ENCODE results near the gene TTC16.
A peak's percentile ranks its signal among the peaks of the same experiment; 100 is the strongest.

TTC16 gene, protein sequence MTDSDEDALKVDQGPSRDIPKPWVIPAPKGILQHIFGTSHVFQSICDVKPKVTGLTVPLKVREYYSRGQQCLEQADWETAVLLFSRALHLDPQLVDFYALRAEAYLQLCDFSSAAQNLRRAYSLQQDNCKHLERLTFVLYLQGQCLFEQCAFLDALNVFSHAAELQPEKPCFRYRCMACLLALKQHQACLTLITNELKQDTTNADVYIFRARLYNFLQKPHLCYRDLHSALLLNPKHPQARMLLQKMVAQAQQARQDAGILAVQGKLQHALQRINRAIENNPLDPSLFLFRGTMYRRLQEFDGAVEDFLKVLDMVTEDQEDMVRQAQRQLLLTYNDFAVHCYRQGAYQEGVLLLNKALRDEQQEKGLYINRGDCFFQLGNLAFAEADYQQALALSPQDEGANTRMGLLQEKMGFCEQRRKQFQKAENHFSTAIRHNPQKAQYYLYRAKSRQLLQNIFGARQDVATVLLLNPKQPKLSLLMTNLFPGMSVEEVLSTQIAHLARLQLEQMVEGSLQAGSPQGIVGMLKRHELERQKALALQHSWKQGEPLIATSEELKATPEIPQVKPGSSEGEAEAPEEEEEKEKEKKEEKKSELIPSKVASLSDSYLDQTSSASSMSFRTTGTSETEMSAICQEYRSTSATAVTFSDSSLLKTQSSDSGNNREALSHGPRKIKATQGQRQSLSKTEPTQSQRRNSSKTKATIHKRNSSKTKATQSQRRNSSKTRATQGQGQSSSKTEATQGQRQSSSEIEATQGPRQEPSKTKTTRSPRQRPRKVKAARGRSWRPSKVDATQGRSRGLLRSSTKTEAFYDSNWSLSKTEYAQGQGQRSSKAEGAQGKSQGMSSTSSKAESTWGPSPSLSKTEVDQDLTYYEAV

GRCh38 chr9:127715470-127716337, at the start of gene TTC16, which contains the start of gene PTRH1:
TSS of gene TTC16 (plus strand) at chr9:127716079. CDS start at chr9:127716146, 67 bp downstream.
TSS of gene PTRH1 (minus strand) at chr9:127715663. CDS start at chr9:127715639, 24 bp downstream.
- Histone ChIP-seq H3K4me1 (ENCODE audit: insufficient read depth, low read length) (no peaks in the 10 kb centered on the region; the same call in 1 of the 2 replicates), H3K36me3 (ENCODE audit: insufficient read depth, low read length) (no peaks in the 10 kb centered on the region), H3K9me3 (ENCODE audit: control insufficient read depth, insufficient read depth, low read length) (no peaks in the 10 kb centered on the region), H3K9ac (ENCODE audit: low read depth, low read length) (peak within 1 kb of the TSS; percentile 84; the same call in 1 of the 2 replicates)

GRCh38 chr9:127667127-127667844, 48.6 kb upstream of the TTC16 start:
- Histone ChIP-seq H3K9ac (ENCODE audit: low read depth, low read length) (no peak overlapping the region), H3K4me1 (ENCODE audit: insufficient read depth, low read length) (no peaks in the 10 kb centered on the region), H3K36me3 (ENCODE audit: insufficient read depth, low read length) (peaks cover 7% of the 10 kb centered on the region; the same call in 1 of the 2 replicates), H3K9me3 (ENCODE audit: control insufficient read depth, insufficient read depth, low read length) (no peaks in the 10 kb centered on the region)

- Histone ChIP-seq H3K4me1 (ENCODE audit: insufficient read depth, low read length) (no peaks in the 10 kb centered on the region), H3K9ac (ENCODE audit: low read depth, low read length) (no peak overlapping the region), H3K36me3 (ENCODE audit: insufficient read depth, low read length) (peaks cover 3% of the 10 kb centered on the region; the same call in 1 of the 2 replicates), H3K9me3 (ENCODE audit: control insufficient read depth, insufficient read depth, low read length) (no peaks in the 10 kb centered on the region)
These were observed 48.0 kb upstream of the TTC16 start for GRCh38 chr9:127667906-127668305.

DNA sequence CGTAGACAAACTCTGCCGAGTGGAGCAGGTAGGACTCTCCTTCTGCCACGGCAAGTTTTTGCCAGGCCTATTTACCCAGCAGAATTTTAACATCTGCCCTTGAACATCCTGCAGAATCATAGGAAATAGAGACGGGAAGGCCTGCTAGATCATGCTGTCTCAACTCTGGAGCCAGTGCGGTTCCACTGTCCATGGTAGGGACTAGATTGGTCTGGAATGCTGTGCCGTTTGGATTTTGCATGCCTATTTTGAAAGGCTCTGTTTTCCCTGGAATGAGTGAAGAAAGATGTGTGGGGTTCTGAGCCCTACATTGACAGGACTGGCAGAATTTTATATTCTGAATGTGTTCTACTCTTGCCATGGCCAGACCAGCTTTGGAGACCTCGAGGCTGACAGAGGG, 42.6 kb upstream of the TTC16 start:
- peaks cover 4% of the 10 kb centered on the region; the same call in 1 of the 2 replicates for H3K36me3 ChIP-seq (ENCODE audit: insufficient read depth, low read length)
- H3K9me3 ChIP-seq (ENCODE audit: control insufficient read depth, insufficient read depth, low read length) = no peaks in the 10 kb centered on the region
- no peaks in the 10 kb centered on the region for H3K4me1 ChIP-seq (ENCODE audit: insufficient read depth, low read length)
- no peak overlapping the region for H3K9ac ChIP-seq (ENCODE audit: low read depth, low read length)

GRCh38 chr9:127676638-127677037, 39.2 kb upstream of the TTC16 start:
- H3K4me1 ChIP-seq (ENCODE audit: insufficient read depth, low read length) = no peaks in the 10 kb centered on the region
- no peak overlapping the region for H3K9ac ChIP-seq (ENCODE audit: low read depth, low read length)
- peaks cover 11% of the 10 kb centered on the region; the same call in 1 of the 2 replicates for H3K36me3 ChIP-seq (ENCODE audit: insufficient read depth, low read length)
- no peaks in the 10 kb centered on the region for H3K9me3 ChIP-seq (ENCODE audit: control insufficient read depth, insufficient read depth, low read length)

GRCh38 chr9:127679506-127679905, 36.4 kb upstream of the TTC16 start:
- Histone ChIP-seq H3K9ac (ENCODE audit: low read depth, low read length) (no peak overlapping the region), H3K9me3 (ENCODE audit: control insufficient read depth, insufficient read depth, low read length) (no peaks in the 10 kb centered on the region), H3K4me1 (ENCODE audit: insufficient read depth, low read length) (peaks cover 6% of the 10 kb centered on the region), H3K36me3 (ENCODE audit: insufficient read depth, low read length) (peaks cover 16% of the 10 kb centered on the region)

DNA sequence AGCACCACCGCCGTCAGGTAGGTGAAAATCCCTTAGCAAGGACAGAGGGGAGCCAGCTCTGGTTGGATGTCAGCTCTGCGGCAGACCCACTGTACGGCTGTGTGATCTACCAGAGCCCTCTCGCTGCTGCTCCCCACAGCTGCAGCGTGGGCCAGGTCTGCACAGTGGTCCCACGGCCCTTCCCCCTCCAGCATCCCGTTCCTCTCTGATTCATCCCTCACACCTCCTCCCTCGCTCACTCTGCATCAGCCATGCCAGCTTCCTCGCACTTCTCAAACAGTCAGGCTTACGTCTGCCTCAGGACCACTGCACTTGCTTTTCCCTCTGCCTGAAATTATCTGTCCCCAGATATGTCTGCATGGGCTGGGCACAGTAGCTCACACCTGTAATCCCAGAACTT, 35.7 kb upstream of the TTC16 start:
- Histone ChIP-seq H3K4me1 (ENCODE audit: insufficient read depth, low read length) (peaks cover 10% of the 10 kb centered on the region), H3K9me3 (ENCODE audit: control insufficient read depth, insufficient read depth, low read length) (no peaks in the 10 kb centered on the region), H3K36me3 (ENCODE audit: insufficient read depth, low read length) (peaks cover 16% of the 10 kb centered on the region), H3K9ac (ENCODE audit: low read depth, low read length) (no peak overlapping the region)

DNA sequence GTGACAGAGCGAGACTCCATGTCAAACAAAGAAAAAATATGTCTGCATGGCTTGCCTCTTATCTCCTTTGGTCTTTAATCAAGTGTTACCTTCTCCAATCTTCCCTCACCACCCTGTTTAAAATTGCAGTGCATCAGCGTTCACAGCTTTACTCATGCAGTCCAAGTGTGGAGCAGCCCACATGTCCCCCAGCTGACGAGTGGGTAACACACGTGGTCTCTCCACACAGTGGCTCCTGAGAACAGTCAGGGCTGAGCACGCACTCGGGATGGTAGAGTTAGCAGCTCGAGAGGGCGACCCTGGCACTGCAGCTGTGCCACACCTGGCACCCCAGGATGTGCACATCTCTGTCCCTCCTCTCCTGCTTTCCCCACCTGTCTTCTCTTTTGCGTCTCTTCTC, 35.0 kb upstream of the TTC16 start:
- Histone ChIP-seq H3K9me3 (ENCODE audit: control insufficient read depth, insufficient read depth, low read length) (no peaks in the 10 kb centered on the region), H3K36me3 (ENCODE audit: insufficient read depth, low read length) (peaks cover 16% of the 10 kb centered on the region)

DNA sequence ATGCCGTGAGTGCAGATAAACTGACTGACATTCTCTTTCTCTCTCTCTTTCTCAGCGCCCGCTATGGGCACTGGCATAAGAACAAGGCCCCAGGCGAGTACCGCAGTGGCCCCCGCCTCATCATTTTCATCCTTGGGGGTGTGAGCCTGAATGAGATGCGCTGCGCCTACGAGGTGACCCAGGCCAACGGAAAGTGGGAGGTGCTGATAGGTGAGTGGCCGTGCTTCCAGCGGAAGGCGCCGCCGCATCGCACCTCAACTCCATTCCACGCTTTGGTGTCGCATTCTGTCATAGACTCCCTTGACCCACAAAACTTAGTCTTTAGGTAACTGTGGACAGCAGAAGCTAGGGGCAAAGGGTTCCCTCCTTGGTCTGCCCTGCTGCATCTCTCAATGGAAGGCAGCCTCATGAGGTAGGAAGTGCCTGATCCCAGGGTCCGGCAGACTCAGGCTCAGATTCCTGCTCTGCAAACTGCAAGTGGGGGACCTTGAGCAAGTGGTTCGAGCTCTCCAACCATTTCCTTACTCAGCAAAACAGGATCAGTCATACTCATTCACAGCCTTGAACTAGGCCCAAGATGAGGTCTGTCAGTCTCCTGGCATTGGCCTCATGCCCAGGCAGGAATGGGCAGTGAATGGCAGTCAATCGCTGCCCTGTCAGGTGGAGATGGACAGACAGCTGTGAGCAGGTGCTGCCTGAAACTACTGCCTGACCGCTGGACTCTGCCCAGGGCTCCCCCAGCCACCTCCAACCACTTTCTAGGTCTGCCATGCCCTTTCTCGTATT, 33.3 kb upstream of the TTC16 start:
- Histone ChIP-seq H3K36me3 (ENCODE audit: insufficient read depth, low read length) (peaks cover 12% of the 10 kb centered on the region; the same call in 1 of the 2 replicates), H3K9me3 (ENCODE audit: control insufficient read depth, insufficient read depth, low read length) (no peaks in the 10 kb centered on the region), H3K9ac (ENCODE audit: low read depth, low read length) (no peak overlapping the region), H3K4me1 (ENCODE audit: insufficient read depth, low read length) (peaks cover 10% of the 10 kb centered on the region)

More for the DNA sequence above, 35.0 kb upstream of the TTC16 start:
- H3K9ac ChIP-seq (ENCODE audit: low read depth, low read length) = no peak overlapping the region
- peaks cover 10% of the 10 kb centered on the region for H3K4me1 ChIP-seq (ENCODE audit: insufficient read depth, low read length)

GRCh38 chr9:127683723-127684122, 32.2 kb upstream of the TTC16 start:
- Histone ChIP-seq H3K36me3 (ENCODE audit: insufficient read depth, low read length) (peaks cover 12% of the 10 kb centered on the region; the same call in 1 of the 2 replicates), H3K9ac (ENCODE audit: low read depth, low read length) (no peak overlapping the region), H3K4me1 (ENCODE audit: insufficient read depth, low read length) (peaks cover 10% of the 10 kb centered on the region), H3K9me3 (ENCODE audit: control insufficient read depth, insufficient read depth, low read length) (no peaks in the 10 kb centered on the region)

- H3K36me3 ChIP-seq (ENCODE audit: insufficient read depth, low read length) = peaks cover 18% of the 10 kb centered on the region
- H3K9ac ChIP-seq (ENCODE audit: low read depth, low read length) = no peak overlapping the region
- H3K4me1 ChIP-seq (ENCODE audit: insufficient read depth, low read length) = peaks cover 10% of the 10 kb centered on the region
- no peaks in the 10 kb centered on the region for H3K9me3 ChIP-seq (ENCODE audit: control insufficient read depth, insufficient read depth, low read length)
These were observed 31.3 kb upstream of the TTC16 start for GRCh38 chr9:127684576-127684975.

GRCh38 chr9:127686461-127687393, 29.2 kb upstream of the TTC16 start:
- H3K4me1 ChIP-seq (ENCODE audit: insufficient read depth, low read length) = peaks cover 10% of the 10 kb centered on the region
- H3K9ac ChIP-seq (ENCODE audit: low read depth, low read length) = no peak overlapping the region
- no peaks in the 10 kb centered on the region for H3K9me3 ChIP-seq (ENCODE audit: control insufficient read depth, insufficient read depth, low read length)
- peaks cover 12% of the 10 kb centered on the region for H3K36me3 ChIP-seq (ENCODE audit: insufficient read depth, low read length)
